A673 (cell line): ENCODE data around the gene SERPINB8.

ENCODE experiments used
- CTCF ChIP-seq: fragments of 300-800, 200-600 bp; sonication (generic); conservative IDR thresholded peaks from 2 replicates; pipeline ENCODE4 v1.5.1; 2017; ENCODE audit warnings: low read depth, mild to moderate bottlenecking, antibody characterized with exemption, low read length, moderate library complexity, mixed read lengths
- EZH2 ChIP-seq: fragments of 200-600 bp; sonication (generic); IDR thresholded peaks from 2 replicates; pipeline ENCODE4 v1.6.1; 2017; ENCODE audit warnings: borderline replicate concordance, low read depth, mild to moderate bottlenecking, mixed read lengths, antibody characterized with exemption, low read length; ENCODE audit not compliant: poor library complexity, severe bottlenecking

DNA sequence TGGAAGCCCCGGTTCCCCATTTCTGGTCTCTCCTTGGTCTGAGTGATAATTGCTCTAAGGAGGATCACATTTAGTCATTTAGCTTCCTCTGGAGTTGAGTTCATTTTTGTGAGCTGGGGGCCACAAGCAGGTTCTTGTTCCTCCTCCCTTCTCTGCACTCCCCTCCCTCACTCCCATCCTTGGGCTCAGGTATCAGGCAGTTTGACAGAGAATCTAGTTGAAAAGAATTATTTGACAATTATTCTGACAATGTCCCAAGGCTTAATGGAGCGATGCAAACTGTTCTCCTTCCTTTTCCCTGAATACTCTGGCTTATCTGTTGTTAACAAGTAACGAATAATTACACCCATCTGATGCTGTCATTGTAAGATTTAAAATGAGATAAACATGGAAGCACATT lies 61.5 kb downstream of the SERPINB8 start:
- no peak for TF ChIP-seq EZH2
- TF ChIP-seq CTCF = no peak
